Breast epithelium (tissue), 3 donors: ENCODE results near the gene DYRK1A.

Source experiments
- POLR2A ChIP-seq: fragments of 450-650 bp; IDR thresholded peaks from one replicate; pipeline ENCODE4 v1.6.1; 2016; ENCODE audit warnings: antibody characterized with exemption, mild to moderate bottlenecking, moderate library complexity
- TF ChIP-seq, protein P1 (sequence below), 3 donors: fragments of 450-650 bp; IDR thresholded peaks; one replicate each; pipeline ENCODE4 v1.5.1; 2016 to 2017; ENCODE audit warnings: antibody characterized with exemption in 3 of 3, mild to moderate bottlenecking in 3 of 3, moderate library complexity in 3 of 3

DNA sequence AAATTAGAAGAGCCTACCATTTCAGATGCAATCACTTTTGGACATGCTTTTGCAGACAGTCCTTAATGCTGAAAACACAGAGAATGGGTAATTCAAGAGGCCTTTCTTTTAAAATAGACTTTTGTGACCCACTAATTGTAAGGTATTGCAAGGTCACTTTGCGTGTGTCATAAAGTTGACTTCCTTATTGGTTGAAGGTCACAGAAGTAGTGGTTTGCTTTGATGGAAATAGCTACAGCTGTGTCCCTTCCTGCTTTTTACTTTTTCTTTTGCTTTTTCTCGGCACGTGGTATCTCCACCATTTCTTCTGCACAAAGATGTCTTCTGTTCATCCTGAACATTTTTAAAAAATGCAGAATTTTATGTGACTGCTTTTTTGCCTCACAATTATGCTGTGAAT, 146.8 kb downstream of the DYRK1A start:
- no peak for TF ChIP-seq POLR2A
- TF ChIP-seq, protein P1, sequence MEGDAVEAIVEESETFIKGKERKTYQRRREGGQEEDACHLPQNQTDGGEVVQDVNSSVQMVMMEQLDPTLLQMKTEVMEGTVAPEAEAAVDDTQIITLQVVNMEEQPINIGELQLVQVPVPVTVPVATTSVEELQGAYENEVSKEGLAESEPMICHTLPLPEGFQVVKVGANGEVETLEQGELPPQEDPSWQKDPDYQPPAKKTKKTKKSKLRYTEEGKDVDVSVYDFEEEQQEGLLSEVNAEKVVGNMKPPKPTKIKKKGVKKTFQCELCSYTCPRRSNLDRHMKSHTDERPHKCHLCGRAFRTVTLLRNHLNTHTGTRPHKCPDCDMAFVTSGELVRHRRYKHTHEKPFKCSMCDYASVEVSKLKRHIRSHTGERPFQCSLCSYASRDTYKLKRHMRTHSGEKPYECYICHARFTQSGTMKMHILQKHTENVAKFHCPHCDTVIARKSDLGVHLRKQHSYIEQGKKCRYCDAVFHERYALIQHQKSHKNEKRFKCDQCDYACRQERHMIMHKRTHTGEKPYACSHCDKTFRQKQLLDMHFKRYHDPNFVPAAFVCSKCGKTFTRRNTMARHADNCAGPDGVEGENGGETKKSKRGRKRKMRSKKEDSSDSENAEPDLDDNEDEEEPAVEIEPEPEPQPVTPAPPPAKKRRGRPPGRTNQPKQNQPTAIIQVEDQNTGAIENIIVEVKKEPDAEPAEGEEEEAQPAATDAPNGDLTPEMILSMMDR (IDR thresholded peaks at IDR 0.05), result no peak
